NCI-H345 treated with DMSO at 0.1 percent for 48 hours (cell line): Measurements from ENCODE around the gene SDC1.
A peak's percentile ranks its signal among the peaks of the same experiment; 100 is the strongest.

Experiments
- DNase-seq: peaks from one replicate; lab custom pipeline; 2025; ENCODE audit not compliant: unreplicated experiment; lab: John Stamatoyannopoulos, UW

The SDC1 gene

GRCh38 chr2:20215183-20216040, 9.5 kb downstream of the SDC1 start:
- DNase-seq, result no peak

- no peak for DNase-seq
These were observed 10.3 kb downstream of the SDC1 start for GRCh38 chr2:20214566-20215182.

- peak; percentile 79 for DNase-seq
These were observed 11.0 kb downstream of the SDC1 start for GRCh38 chr2:20213651-20214565.

- no peak for DNase-seq
These were observed 11.9 kb downstream of the SDC1 start for GRCh38 chr2:20212871-20213503.

GRCh38 chr2:20212459-20212870, 12.5 kb downstream of the SDC1 start:
- no peak for DNase-seq

GRCh38 chr2:20211860-20212458, 13.0 kb downstream of the SDC1 start:
- no peak for DNase-seq

GRCh38 chr2:20211420-20211819, 13.5 kb downstream of the SDC1 start:
- DNase-seq, result no peak

- DNase-seq, result no peak
These were observed 14.5 kb downstream of the SDC1 start for GRCh38 chr2:20210462-20210861.

GRCh38 chr2:20209373-20210109, 15.4 kb downstream of the SDC1 start:
- DNase-seq, result no peak

- no peak for DNase-seq
These were observed 16.5 kb downstream of the SDC1 start for GRCh38 chr2:20208476-20208859.

- DNase-seq, result no peak
These were observed 17.9 kb downstream of the SDC1 start for GRCh38 chr2:20207051-20207450.

- no peak for DNase-seq
These were observed 18.9 kb downstream of the SDC1 start for GRCh38 chr2:20205915-20206524.

GRCh38 chr2:20205069-20205468, 19.9 kb downstream of the SDC1 start:
- no peak for DNase-seq

- DNase-seq, result no peak
These were observed 21.3 kb downstream of the SDC1 start for GRCh38 chr2:20203521-20204225.

- no peak for DNase-seq
These were observed 21.9 kb downstream of the SDC1 start for GRCh38 chr2:20203072-20203471.

- no peak for DNase-seq
These were observed 23.3 kb downstream of the SDC1 start for GRCh38 chr2:20201671-20202070.

GRCh38 chr2:20200697-20201555, 24.0 kb downstream of the SDC1 start:
- DNase-seq, result no peak
